GM18502 (cell line): ENCODE data around the gene HHIPL1.

ENCODE experiments used
- ATAC-seq: cut with Tn5 transposase; IDR thresholded peaks from one replicate; pipeline ENCODE4 v1.9.1; 2021; ENCODE audit warnings: mild to moderate bottlenecking; ENCODE audit not compliant: unreplicated experiment, poor library complexity

HHIPL1 gene

DNA sequence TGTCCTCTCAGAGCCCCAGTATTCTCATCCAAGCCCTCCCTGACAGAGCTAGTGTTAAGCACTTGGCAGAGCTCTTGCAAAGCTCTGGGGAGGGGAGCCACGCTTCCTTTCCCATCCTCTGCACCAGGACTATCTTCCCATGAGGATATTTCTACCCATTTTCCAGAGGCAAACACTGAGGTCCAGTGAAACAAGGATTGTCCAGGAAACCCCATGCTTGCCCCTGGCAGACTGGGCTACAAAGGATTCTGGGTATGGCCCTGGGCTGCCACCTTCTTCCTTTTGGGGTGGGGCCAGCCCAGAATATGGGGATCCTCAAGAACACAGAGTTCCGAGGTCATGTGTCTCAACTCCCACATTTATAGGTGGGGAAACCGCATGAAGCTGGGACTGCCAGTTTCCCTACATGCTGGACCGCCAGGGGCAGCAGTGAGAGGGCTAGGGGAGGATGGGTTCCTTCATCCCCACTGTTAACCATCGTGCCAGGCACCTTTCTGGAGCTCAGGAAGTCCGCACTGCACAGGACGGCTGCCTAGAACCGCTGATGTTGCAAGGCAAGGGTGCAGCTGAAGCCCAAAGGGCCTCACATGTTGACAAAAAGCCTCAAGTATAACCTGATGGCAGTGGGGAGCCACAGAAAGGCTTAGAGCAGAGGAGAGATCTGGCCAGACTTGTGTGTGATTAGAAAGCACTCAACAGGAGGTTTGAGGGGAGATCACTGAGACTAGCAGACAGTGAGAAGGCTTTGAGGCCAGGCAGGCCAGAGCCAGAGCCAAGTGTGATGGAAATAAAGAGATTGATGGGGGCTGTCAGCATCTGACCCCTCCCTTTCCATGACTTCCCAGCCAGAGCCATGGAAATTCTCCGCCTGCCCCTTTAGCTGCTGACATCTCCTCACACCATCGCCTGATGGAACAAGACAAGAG lies 35.4 kb upstream of the HHIPL1 start:
- ATAC-seq = no peak

DNA sequence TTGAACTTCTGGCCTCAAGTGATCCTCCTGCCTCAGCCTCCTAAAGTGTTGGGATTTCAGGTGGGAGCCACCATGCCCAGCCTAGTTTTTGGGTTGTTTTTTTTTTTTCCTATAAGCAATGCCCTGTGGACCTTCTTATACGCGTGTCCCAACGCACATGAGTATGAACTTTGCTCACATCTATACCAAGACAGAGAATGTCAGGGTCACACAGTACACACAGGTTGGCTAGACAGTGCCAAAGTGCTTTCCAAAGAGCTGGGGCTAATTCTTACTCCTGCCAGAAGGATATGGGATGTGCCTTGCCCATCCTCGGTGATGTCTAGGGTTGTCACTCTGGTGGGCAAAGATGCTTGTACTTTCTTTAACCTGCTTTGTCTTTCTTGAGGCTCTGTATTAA lies 33.3 kb upstream of the HHIPL1 start:
- no peak for ATAC-seq

DNA sequence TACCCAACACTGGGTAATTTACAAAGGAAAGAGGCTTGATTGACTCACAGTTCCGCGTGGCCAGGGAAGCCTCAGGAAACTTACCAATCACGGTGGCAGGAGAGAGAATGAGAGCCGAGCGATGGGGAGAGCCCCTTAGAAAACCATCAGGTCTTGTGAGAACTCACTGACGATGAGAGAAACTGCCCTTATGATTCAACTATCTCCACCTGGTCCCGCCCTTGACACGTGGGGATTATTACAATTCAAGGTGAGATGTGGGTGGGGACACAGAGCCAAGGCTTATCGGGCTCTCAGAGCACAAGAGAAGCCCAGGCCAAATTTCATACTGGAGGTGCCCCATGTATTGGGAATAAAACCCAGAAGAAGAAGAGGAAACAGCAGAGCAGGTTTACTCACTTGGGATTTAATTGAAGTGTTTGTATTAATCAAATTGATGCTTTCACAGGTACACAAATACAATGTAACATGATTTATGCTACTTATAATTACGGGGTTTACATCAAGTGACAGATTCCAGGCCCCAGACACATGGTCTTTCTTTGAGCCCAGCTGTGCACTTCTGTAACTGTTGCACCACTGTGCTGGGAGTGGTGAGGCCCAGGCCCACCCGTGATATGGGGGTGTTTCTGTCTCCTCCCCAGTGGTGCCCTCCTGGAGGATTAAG lies 32.7 kb upstream of the HHIPL1 start:
- ATAC-seq = no peak

DNA sequence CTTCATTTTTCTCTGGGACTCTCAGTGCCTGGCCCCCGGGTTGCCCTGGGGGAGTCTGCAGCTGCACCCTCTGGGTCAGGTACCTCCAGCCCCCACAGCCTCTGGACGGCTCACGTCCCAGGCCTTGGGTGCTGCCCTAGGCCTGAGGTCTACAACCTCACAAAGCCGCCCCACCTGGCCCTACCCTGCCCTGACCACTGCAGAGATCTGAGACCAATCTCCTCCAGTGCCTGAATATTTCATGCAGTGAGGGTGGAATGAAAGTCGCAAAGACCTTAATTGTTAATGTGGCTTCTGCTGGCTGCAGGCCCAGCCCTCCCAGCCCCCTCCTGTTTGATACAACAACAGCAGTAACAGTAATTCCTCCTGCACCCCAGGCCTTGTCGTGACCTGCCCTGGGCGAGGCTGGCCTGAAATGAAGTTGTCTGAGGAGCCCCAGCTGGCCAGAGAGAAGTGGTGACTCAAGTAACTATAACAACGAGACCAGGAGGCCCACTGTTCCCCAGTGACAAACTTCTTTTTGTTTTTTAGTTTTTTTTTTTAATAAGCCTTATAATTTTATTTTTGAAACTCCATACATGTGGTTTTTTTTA lies 32.1 kb upstream of the HHIPL1 start:
- ATAC-seq = no peak

DNA sequence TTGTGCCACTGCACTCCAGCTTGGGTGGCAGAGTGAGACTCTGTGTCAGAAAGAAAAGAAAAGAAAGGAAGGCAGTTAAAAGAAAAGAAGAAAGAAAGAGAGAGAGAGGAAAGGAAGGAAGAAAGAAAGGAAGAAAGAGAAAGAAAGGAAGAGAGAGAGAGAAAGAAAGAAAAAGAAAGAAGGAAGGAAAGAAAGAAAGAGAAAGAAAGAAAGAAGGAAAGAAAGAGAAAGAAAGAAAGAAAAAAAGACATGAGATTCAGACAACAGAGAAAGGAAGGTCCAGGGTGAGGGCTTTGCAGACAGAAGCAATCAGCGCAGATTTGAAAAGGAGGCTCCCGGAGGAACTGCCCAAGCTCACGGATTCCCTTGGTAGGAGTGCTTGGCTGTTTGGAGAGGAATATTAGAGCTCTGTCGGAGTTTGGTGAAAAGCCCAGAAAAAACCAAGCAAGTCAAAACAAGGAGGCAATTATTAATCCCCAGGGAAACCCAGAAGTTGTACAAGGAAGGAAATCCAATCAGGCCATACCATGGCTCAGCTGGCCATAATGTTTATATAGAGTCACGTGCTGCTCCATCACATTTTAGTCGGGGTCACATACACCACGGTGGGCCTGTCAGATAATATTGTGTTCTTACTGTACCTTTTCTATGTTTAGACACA lies 29.3 kb upstream of the HHIPL1 start:
- no peak for ATAC-seq

DNA sequence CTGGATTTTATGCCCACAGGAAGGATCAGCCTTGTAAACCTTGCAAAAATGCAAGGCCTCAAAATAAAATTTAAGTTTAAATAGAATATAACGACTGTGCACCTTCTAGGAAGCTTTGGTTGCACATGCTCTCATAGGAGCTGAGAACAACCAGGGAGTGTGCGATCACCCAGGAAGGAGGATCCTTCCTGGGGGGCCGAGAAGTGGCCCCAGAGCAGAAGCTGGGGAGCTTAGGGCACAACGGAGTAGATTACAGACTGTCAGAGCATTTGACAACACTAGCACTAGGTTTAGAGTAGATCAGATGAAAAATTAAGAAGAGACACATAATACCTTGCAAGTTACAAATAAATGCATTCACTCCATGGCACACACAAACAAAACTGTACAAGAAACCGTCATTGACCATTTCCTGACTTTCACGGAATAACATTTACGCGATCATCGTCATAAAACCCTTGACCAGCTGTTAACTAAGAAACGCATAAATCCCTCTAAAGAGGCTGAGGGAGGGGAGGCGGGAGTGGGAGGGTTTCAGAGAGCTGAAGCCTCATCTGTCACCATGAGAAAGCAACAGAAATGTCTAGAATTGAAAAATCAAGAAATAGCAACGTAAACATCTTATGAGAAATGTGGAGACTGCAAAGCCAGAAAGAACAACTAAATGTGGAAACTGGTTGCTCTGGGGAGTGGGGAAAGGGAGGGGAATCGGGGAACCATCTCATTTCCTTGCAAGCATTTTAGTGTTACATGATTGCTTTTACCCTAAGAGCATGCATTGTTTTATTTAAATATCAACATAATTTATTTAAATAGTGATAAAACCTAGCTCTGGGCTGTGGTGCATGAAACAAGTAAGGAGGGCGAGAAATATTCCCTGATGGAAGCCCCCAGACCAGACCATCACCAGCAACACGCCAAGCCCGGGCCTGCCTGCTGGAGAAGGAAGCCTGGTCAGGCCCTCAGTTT lies 27.8 kb upstream of the HHIPL1 start:
- no peak for ATAC-seq

DNA sequence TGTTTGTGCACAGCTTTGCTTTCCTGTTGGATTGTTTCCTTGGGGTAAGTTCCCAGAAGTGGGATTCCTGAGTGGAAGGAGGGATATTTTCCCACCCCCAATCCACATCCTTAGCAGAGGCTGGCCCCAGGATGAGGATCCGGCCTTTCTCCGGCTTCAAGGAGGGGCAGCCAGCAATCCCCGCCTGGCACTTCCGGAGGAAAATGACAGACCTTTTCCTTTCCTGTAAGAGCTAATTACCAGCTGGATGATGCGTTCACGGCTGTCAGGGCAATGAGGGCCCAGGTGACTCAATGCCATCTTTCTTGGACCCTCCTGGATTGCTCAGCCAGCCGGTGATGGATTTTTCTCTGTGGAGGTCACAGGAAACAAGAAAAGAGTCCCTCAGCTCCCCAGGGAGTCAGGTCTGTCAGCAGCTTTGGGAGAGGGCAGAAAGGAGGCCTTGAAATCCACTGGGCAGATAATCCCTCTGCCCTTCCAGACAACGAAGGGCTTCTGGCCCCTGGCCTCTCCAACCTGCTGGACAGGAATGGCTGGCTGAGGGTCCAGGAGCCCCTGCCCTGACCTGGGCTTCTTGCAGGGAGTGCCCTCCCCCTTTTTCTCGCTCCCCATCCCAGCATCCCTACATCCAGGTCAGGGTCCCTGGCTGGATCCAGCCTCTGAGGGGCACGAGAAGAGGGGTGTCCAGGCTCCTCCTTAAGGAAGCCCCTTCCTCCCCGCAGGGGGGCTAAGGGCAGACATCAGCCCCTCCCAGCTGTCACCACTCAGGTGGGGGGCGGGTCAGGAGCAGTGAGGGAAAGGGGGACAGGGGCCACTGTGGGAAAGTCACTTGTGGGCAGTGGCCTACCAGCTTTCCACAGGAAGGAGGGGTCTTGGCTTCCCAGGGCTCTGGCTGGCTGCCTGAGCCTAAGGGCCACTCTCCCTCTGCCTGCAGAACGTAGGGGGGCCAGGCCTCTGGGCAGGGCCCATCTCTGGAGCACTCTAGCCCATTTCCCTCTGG lies 24.8 kb upstream of the HHIPL1 start:
- ATAC-seq = no peak

DNA sequence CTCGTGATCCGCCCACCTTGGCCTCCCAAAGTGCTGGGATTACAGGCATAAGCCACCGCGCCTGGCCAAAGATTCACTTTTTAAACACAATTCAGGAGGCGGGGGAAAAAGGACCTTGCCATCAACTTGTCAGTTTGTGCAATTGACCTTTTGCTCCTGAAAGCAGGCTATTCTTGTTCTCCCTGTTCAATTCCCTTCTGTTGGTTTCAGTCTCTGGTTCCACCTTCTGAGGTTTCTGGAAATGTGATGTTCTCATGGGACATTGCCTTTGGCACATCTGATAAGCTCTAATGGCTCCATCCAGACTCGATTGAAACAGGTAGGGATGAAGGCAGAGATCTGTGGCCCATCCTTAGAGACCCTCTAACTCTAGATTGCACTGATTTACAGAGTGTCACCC lies 23.0 kb upstream of the HHIPL1 start:
- ATAC-seq = no peak

DNA sequence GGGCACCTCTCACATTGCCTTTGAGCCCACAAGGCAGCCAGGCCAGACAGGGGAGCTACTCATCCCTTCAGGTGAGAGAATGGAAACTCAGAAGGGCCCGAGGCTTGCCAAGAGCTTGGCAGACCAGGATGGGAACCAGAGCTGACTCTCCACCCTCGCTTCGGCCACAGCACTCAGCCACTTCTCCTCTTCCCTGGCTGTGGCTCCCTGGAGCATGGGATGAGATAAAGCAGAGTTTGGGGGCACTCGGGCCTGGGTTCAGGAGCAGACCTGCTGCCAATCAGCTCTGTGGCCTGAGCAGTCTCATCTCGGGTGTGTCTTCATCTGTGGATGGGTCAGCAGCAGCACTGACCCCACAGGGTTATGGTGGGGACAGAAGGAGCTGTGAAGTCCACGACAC lies 20.9 kb upstream of the HHIPL1 start:
- no peak for ATAC-seq

DNA sequence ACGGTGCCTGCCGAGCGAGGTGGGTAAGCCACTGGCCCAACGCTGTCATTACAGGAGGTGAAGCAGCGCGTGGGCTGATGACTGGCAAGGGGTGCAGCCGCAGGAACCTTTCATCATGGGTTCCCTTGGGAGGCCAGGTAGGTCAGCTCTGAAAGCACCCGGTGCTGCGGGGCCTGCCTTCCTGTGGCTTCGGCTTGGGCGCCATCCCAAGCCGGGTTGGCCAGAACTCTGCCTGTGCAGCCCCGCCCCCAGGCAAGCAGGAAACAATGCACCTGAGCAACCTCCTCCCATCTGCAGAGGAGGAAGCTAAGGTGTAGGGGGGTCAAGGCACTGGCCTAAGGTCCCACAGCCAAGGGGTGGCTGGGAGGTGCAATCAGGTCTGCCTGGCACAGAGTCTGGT lies 20.0 kb upstream of the HHIPL1 start:
- no peak for ATAC-seq

DNA sequence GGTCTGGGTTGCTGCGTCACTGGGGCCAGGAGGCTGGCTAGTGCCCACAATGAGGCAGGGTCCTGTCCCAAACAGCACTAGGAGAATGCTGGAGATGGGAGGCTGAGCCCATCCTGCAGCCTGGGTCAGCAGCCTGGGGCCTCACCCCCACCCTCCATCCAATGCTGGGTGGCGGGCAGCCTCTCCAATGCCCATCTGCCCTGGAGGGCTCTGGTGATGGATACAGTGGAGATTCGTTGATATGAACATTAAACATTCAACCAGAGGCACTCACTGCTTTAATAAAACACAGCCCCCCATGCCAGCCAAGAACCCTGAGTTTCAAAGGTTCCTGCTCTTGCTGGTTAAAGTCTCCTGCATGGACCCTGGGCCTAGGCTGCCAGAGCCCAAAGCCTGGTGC lies 19.5 kb upstream of the HHIPL1 start:
- no peak for ATAC-seq

DNA sequence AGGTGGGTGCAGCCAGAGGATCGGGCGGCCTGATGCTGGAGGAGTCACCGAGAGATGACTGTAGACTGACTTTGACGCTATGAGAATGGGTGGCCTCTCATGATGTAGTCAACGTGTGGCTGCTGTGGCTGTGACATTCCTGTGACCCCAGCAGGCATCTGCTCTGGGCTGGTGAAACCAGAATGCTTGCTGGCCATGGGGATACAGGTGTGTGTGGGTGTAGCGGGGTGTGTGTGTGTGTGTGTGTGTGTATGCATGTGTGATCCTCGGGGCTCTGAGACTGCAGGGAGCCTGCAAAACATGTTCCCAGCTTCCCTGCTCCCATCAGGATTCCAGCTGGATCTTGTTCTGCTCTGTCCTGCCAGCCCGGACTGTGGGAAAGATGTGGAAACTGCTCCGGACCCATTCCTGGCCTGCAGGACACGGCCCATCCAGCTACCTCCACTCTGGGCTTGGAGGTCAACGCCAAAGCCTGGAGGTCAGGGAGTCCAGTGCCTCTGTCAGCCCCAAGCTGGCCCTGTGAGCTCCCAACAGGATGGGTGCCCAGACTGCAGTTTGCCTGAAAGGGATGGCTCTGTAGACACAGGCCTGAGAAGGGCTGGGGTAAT lies 18.8 kb upstream of the HHIPL1 start:
- no peak for ATAC-seq

DNA sequence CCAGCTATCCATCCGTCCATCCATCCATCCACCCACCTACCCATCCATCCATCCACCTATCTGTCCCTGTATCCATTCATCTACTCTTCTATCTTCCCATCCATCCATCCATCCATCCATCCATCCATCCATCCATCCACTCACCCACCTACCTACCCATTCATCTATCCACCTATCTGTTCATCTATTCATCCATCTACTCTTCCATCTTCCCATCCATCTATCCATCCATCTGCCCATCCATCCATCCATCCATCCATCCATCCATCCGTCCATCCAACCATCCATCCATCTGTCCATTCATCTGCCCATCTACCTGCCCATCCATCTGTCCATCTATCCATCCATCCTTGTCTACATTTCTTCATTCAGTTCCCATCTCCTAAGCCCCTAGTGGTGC lies 17.8 kb upstream of the HHIPL1 start:
- ATAC-seq = no peak

DNA sequence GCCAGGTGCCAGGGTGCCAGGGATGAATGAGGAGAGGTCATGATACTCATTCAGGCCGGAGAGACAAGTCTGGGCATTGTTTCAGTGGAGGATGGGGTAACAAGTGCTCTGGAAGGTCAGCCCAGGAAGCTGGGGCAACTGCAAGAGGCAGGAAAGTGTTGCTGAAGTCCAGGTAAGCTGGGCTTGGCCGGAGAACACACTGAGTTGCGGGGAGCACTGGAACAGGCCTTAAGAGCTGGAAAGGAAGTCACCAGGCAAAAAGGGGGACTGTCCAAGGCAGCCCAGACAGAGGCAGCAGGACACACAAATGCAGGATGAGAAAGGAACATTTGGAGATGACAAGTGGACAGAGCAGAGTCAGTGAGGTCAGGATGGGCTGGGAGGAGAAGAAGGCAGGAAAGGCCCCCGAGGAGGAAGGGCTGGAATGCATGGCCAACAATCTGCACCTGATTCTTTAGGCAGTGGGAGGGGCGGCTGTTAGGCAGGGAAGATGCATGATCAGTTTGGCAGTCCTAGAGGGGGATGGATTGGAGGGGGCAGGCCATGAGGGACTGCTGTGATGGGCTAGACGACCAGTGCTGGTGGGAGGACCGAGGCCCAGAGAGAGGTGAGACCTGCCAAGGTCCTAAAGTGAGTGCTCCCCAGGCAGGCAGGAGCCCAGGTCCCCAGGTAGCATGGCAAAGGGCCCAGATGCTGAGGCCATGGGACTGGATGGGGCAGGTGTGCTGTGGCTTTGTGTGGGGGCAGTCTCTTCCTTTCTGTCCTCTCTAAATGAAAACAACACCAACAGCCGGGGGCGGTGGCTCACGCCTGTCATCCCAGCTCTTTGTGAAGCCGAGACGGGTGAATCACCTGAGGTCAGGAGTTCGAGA lies 17.2 kb upstream of the HHIPL1 start:
- ATAC-seq = no peak

DNA sequence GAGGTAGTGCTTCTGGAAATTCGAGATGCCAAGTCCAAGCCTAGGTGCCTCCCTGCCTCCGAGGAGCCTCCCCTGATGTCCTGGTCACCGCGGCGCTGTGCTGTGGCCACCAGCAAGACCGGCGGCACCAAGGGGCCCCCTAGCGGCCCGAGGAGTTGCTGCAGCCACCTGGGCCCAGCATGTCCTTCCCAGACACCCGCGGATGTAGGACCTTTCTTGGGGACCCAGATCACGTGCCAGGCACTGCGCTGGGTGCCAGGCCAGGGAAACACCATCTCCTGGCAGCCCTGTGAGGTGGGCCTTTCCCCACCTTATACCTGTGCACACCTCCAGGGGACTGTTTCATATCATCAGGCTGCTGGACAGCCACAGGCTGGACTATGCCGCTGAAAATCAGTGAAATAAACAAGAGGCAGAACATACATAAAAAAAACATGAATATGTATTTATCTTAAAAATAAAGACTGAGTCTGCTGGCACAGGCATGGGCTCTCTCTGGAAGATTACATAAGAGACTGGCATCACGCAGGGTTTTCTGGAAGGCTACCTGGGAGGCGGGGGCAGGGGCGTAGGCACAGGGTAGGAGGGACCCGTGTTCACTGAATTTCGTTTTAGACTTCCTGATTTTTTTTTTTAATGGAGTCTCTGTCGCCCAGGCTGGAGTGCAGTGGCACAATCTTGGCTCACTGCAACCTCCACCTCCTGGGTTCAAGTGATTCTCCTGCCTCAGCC lies 15.9 kb upstream of the HHIPL1 start:
- peak; percentile 86 for ATAC-seq

DNA sequence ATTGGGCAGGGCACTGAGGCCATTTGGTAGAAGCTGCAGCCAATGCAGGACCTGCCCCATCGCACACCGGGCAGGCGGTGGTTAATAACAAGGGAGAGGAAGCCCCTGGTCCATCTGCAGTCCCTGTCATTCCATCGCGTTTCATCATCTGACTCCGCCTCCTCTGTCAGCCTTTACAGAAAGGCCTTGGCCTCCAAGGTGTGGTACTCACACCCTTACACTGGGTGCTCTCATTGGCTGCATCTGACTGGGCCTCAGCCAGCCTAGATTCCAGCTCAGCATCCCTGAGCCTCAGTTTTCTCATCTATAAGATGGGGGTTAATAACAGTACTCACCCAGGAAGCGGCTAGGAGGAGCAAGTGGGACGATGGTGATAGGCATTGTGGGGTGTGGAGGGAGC lies 14.7 kb upstream of the HHIPL1 start:
- ATAC-seq = no peak
